Fibroblast of pulmonary artery (primary cell): Measurements from ENCODE around the gene KRTAP2-1.

Experiments
- DNase-seq: peaks from one replicate; pipeline ENCODE4 v3.0.0-alpha.2; 2010; ENCODE audit warnings: low read depth
- H3K4me3 ChIP-seq: replicated peaks from 2 replicates; pipeline ENCODE4 v1.5.1; 2011; ENCODE audit warnings: low read depth, mild to moderate bottlenecking, control low read depth, low read length, moderate library complexity
- CTCF ChIP-seq: IDR thresholded peaks from 2 replicates; pipeline ENCODE4 v1.5.1; 2011; ENCODE audit warnings: mild to moderate bottlenecking, control low read depth, low read length, inconsistent platforms; ENCODE audit errors: missing control alignments

The KRTAP2-1 gene

GRCh38 chr17:40997361-40997760 lies 49.8 kb downstream of the KRTAP2-1 start:
- TF ChIP-seq CTCF, result no peak
- no peak overlapping the region for H3K4me3 ChIP-seq
- no peak for DNase-seq

GRCh38 chr17:40996829-40997228 lies 50.3 kb downstream of the KRTAP2-1 start:
- no peak overlapping the region for H3K4me3 ChIP-seq
- TF ChIP-seq CTCF, result no peak

More at GRCh38 chr17:40996829-40997228, 50.3 kb downstream of the KRTAP2-1 start:
- DNase-seq, result no peak
